Neural cell (in vitro differentiated cells): ENCODE measurements around the gene MACROH2A1.

Source experiments
- POLR2AphosphoS5 ChIP-seq: IDR thresholded peaks from 2 replicates; pipeline ENCODE4 v1.6.1; 2012
- TF ChIP-seq, protein P1 (sequence below): IDR thresholded peaks from 2 replicates; pipeline ENCODE4 v1.6.1; 2012; ENCODE audit warnings: borderline replicate concordance
- TF ChIP-seq, protein P2 (sequence below): fragments of 450-650 bp; IDR thresholded peaks from 2 replicates; pipeline ENCODE4 v1.5.1; 2014; ENCODE audit warnings: antibody characterized with exemption, mild to moderate bottlenecking, moderate library complexity; ENCODE audit not compliant: poor library complexity, severe bottlenecking

DNA sequence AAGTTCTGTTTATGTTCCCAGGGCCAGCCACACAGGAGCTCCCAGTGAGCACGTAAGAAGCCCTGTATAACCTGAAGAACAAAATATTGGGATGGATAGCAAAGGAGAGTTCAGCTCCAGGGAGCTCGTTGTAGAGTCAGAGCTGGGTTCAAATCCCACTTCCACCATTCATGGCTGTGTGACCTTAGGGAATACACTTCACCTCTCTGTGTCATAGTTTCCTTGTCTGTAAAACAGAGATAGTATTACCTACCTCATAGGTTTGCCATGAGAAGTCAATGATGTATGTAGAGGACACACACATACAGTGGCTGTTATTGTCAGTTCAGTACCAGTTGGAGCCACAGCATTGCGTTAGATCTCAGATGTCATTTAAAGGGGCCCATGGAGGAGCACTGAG is 67.4 kb downstream of the MACROH2A1 start:
- TF ChIP-seq, protein P1, sequence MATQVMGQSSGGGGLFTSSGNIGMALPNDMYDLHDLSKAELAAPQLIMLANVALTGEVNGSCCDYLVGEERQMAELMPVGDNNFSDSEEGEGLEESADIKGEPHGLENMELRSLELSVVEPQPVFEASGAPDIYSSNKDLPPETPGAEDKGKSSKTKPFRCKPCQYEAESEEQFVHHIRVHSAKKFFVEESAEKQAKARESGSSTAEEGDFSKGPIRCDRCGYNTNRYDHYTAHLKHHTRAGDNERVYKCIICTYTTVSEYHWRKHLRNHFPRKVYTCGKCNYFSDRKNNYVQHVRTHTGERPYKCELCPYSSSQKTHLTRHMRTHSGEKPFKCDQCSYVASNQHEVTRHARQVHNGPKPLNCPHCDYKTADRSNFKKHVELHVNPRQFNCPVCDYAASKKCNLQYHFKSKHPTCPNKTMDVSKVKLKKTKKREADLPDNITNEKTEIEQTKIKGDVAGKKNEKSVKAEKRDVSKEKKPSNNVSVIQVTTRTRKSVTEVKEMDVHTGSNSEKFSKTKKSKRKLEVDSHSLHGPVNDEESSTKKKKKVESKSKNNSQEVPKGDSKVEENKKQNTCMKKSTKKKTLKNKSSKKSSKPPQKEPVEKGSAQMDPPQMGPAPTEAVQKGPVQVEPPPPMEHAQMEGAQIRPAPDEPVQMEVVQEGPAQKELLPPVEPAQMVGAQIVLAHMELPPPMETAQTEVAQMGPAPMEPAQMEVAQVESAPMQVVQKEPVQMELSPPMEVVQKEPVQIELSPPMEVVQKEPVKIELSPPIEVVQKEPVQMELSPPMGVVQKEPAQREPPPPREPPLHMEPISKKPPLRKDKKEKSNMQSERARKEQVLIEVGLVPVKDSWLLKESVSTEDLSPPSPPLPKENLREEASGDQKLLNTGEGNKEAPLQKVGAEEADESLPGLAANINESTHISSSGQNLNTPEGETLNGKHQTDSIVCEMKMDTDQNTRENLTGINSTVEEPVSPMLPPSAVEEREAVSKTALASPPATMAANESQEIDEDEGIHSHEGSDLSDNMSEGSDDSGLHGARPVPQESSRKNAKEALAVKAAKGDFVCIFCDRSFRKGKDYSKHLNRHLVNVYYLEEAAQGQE, result no peak
- TF ChIP-seq, protein P2, sequence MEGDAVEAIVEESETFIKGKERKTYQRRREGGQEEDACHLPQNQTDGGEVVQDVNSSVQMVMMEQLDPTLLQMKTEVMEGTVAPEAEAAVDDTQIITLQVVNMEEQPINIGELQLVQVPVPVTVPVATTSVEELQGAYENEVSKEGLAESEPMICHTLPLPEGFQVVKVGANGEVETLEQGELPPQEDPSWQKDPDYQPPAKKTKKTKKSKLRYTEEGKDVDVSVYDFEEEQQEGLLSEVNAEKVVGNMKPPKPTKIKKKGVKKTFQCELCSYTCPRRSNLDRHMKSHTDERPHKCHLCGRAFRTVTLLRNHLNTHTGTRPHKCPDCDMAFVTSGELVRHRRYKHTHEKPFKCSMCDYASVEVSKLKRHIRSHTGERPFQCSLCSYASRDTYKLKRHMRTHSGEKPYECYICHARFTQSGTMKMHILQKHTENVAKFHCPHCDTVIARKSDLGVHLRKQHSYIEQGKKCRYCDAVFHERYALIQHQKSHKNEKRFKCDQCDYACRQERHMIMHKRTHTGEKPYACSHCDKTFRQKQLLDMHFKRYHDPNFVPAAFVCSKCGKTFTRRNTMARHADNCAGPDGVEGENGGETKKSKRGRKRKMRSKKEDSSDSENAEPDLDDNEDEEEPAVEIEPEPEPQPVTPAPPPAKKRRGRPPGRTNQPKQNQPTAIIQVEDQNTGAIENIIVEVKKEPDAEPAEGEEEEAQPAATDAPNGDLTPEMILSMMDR, result no peak
- no peak for TF ChIP-seq POLR2AphosphoS5
